Body of pancreas (tissue), 4 donors: ENCODE measurements around the gene ZNF473.

ENCODE experiments used
- POLR2A ChIP-seq, 3 donors: fragments of 450-650 bp; IDR thresholded peaks; one replicate each; pipeline ENCODE4 v1.6.1; 2016; ENCODE audit warnings: antibody characterized with exemption in 3 of 3, mild to moderate bottlenecking in 2 of 3
- TF ChIP-seq, protein P1 (sequence below), 7 experiments: fragments of 450-650 bp in 4 of 7; fragments of 200-600 bp in 3 of 7; sonication (generic) in 3 of 7; IDR thresholded peaks; one replicate each; pipeline ENCODE4 v1.5.1; 2016 to 2019; ENCODE audit warnings: antibody characterized with exemption in 7 of 7

DNA sequence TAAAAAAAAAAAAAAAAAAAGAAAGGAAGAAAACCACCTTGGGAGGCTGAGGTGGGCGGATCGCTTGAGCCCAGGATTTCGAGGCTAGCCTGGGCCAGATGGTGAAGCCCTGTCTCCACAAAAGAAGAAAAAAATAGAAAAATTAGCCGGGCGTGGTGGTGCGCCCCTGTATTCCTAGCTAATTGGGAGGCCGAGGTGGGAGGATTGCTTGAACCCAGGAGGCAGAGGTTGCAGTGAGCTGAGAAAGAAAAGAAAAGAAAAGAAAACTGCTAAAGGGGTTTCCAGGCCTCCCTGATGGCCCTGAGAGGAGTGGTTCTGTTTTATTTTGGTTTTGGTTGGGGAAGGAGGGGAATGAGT is 723 bp downstream of the ZNF473 start:
- TF ChIP-seq, protein P1, sequence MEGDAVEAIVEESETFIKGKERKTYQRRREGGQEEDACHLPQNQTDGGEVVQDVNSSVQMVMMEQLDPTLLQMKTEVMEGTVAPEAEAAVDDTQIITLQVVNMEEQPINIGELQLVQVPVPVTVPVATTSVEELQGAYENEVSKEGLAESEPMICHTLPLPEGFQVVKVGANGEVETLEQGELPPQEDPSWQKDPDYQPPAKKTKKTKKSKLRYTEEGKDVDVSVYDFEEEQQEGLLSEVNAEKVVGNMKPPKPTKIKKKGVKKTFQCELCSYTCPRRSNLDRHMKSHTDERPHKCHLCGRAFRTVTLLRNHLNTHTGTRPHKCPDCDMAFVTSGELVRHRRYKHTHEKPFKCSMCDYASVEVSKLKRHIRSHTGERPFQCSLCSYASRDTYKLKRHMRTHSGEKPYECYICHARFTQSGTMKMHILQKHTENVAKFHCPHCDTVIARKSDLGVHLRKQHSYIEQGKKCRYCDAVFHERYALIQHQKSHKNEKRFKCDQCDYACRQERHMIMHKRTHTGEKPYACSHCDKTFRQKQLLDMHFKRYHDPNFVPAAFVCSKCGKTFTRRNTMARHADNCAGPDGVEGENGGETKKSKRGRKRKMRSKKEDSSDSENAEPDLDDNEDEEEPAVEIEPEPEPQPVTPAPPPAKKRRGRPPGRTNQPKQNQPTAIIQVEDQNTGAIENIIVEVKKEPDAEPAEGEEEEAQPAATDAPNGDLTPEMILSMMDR (IDR thresholded peaks at IDR 0.05): no peak
- no peak for TF ChIP-seq POLR2A (IDR thresholded peaks at IDR 0.05)
